SU-DHL-6 (cell line): ENCODE measurements around the gene CHD5.

ENCODE experiments used
- H2AFZ ChIP-seq: fragments of 200-600 bp; sonication (generic); 2 replicates; pipeline ENCODE4 v1.6.1; 2014; ENCODE audit warnings: low read depth, mild to moderate bottlenecking, moderate library complexity, mixed read lengths, antibody characterized with exemption, low read length; ENCODE audit not compliant: severe bottlenecking
- H3F3A ChIP-seq: fragments of 200-600 bp; shearing (Covaris generic); 2 replicates; pipeline ENCODE4 v1.6.0; 2016; ENCODE audit warnings: antibody characterized with exemption, mild to moderate bottlenecking; ENCODE audit not compliant: insufficient read depth
- H3K27ac ChIP-seq: fragments of 200-600 bp; sonication (generic); 2 replicates; pipeline ENCODE4 v1.5.1; 2016; ENCODE audit warnings: low read depth, mild to moderate bottlenecking, low read length, moderate library complexity, mixed read lengths
- H3K27me3 ChIP-seq: fragments of 200-600 bp; sonication (generic), shearing (Covaris generic); 2 replicates; pipeline ENCODE4 v1.6.0; 2014; ENCODE audit warnings: mild to moderate bottlenecking, low read length
- H3K36me3 ChIP-seq: fragments of 200-600 bp; sonication (generic); 2 replicates; pipeline ENCODE4 v1.6.1; 2014; ENCODE audit warnings: mild to moderate bottlenecking, low read length, mixed read lengths
- H3K4me2 ChIP-seq: fragments of 300-600, 200-600 bp; shearing (Covaris generic), sonication (generic); 2 replicates; pipeline ENCODE4 v1.6.0; 2014; ENCODE audit warnings: low read length, low read depth, mild to moderate bottlenecking; ENCODE audit not compliant: poor library complexity, severe bottlenecking
- H3K4me3 ChIP-seq: fragments of 200-600 bp; sonication (generic); 2 replicates; pipeline ENCODE4 v1.5.1; 2014; ENCODE audit warnings: antibody characterized with exemption, low read length, mild to moderate bottlenecking, mixed read lengths; ENCODE audit not compliant: insufficient read depth, poor library complexity, severe bottlenecking
- H3K79me2 ChIP-seq: fragments of 200-600 bp; sonication (generic); 2 replicates; pipeline ENCODE4 v1.6.1; 2014; ENCODE audit warnings: mild to moderate bottlenecking, low read length, moderate library complexity; ENCODE audit not compliant: insufficient read depth
- H3K9ac ChIP-seq: fragments of 200-600 bp; sonication (generic); 2 replicates; pipeline ENCODE4 v1.7.0; 2014; ENCODE audit warnings: mild to moderate bottlenecking, low read length
- H3K9me2 ChIP-seq: fragments of 200-600 bp; sonication (generic); replicated peaks from 2 replicates; pipeline ENCODE4 v1.6.1; 2014; ENCODE audit warnings: low read length; ENCODE audit not compliant: insufficient read depth
- H3K9me3 ChIP-seq: fragments of 200-600 bp; sonication (generic); 2 replicates; pipeline ENCODE4 v1.6.1; 2014; ENCODE audit warnings: low read length, mixed read lengths; ENCODE audit not compliant: insufficient read depth
- H4K20me1 ChIP-seq: fragments of 200-600 bp; sonication (generic); 2 replicates; pipeline ENCODE4 v1.6.1; 2014; ENCODE audit warnings: low read depth, mild to moderate bottlenecking, antibody characterized with exemption, low read length, moderate library complexity, mixed read lengths
- EZH2phosphoT487 ChIP-seq: fragments of 200-600 bp; sonication (generic), shearing (Covaris generic); conservative IDR thresholded peaks from 2 replicates; pipeline ENCODE4 v1.6.1; 2018; ENCODE audit warnings: mild to moderate bottlenecking, antibody characterized with exemption, low read length, moderate library complexity, mixed read lengths
- TF ChIP-seq, protein P1 (sequence below): fragments of 200-600 bp; sonication (generic); IDR thresholded peaks from one replicate; pipeline ENCODE4 v1.5.1; 2017; ENCODE audit warnings: antibody characterized with exemption, mild to moderate bottlenecking, low read length, moderate library complexity; ENCODE audit not compliant: insufficient read depth, poor library complexity, severe bottlenecking

The CHD5 gene

DNA sequence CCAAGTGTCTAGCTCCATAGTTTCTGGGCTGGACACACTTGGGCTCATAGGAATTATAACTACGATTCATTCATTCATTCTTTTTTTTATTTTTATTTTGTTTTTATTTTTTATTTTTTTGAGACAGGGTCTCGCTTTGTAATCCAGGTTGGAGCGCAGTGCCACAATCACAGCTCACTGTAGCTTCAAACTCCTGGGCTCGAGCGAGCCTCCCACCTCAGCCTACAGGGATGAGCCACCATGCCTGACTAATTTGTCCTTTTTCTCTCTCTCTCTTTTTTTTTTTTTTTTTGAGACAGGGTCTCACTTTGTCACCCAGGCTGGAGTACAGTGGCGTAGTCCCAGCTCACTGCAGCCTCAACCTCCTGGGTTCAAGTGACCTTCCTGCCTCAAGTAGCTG lies 92.2 kb downstream of the CHD5 start:
- Histone ChIP-seq H3K79me2 (no peaks in the 10 kb centered on the region), H3K9ac (no peak overlapping the region), H2AFZ (no peak overlapping the region), H3K27me3 (no peaks in the 10 kb centered on the region), H3K27ac (no peak overlapping the region), H3F3A (no peaks in the 10 kb centered on the region), H4K20me1 (no peaks in the 10 kb centered on the region), H3K4me3 (no peak overlapping the region), H3K9me2 (no peaks in the 10 kb centered on the region), H3K9me3 (no peaks in the 10 kb centered on the region), H3K36me3 (no peaks in the 10 kb centered on the region), H3K4me2 (no peak overlapping the region)
- TF ChIP-seq, protein P1, sequence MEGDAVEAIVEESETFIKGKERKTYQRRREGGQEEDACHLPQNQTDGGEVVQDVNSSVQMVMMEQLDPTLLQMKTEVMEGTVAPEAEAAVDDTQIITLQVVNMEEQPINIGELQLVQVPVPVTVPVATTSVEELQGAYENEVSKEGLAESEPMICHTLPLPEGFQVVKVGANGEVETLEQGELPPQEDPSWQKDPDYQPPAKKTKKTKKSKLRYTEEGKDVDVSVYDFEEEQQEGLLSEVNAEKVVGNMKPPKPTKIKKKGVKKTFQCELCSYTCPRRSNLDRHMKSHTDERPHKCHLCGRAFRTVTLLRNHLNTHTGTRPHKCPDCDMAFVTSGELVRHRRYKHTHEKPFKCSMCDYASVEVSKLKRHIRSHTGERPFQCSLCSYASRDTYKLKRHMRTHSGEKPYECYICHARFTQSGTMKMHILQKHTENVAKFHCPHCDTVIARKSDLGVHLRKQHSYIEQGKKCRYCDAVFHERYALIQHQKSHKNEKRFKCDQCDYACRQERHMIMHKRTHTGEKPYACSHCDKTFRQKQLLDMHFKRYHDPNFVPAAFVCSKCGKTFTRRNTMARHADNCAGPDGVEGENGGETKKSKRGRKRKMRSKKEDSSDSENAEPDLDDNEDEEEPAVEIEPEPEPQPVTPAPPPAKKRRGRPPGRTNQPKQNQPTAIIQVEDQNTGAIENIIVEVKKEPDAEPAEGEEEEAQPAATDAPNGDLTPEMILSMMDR, result no peak
- TF ChIP-seq EZH2phosphoT487, result no peak

DNA sequence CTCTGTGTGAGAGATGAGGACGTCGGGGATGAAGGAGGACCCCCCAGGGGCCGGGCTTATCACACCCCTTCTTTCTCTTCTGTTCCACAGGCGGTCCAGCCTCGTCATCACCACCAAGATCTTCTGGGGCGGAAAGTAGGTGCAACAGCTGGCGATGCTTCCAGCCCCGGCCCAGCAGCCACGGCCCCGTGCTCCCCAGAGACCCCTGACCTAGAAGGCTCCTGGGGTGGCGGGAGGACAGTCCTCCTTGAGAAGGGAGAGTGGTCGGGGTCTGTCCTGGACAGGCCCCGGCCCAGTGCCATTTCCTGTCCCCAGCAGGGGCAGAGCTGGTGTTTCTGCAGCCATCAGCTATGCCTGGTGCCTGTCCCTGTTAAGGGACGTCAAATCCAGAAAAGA lies 92.7 kb downstream of the CHD5 start:
- no peak overlapping the region for H2AFZ ChIP-seq
- no peaks in the 10 kb centered on the region for H3K9me2 ChIP-seq
- no peak overlapping the region for H3K4me3 ChIP-seq
- no peaks in the 10 kb centered on the region for H3K27me3 ChIP-seq
- H3K79me2 ChIP-seq, result no peaks in the 10 kb centered on the region
- no peaks in the 10 kb centered on the region for H4K20me1 ChIP-seq
- H3K27ac ChIP-seq, result no peak overlapping the region
- H3K4me2 ChIP-seq, result no peak overlapping the region
- H3K36me3 ChIP-seq, result no peaks in the 10 kb centered on the region
- H3K9ac ChIP-seq, result no peak overlapping the region
- H3K9me3 ChIP-seq, result no peaks in the 10 kb centered on the region
- no peak for TF ChIP-seq EZH2phosphoT487
- TF ChIP-seq, protein P1, result no peak
- no peaks in the 10 kb centered on the region for H3F3A ChIP-seq

DNA sequence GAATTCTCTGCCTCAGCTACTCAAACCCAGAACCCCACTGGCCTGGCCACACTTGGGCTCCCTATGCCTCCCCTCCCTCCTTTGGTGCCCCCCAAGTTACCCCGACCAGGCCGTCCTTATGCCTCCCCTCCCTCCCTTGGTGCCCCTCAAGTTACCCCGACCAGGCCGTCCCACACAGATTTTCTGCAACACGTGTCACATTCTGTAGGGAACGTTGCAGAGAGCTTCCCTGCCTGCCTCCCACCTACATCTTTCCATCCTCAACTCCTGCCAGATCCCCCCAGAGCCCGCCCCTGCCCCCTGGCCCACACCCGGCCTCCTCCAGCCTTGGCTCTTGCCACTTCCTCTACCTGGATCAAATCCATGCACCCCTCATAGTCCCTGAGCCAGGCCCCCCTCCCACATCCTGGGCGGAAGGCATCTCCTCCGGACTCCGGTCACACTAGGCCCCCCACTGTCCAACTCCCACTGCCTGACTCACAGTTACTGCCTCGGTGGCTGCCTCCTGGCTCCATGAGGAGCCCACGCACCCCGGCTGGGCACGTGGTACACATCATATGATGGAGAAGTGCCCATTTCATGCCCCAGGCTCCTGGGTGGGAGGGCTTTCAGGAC lies 93.3 kb downstream of the CHD5 start:
- no peak for TF ChIP-seq EZH2phosphoT487
- TF ChIP-seq, protein P1, result no peak
- no peak overlapping the region for H2AFZ ChIP-seq
- no peaks in the 10 kb centered on the region for H3K27me3 ChIP-seq
- H4K20me1 ChIP-seq, result no peaks in the 10 kb centered on the region
- H3K36me3 ChIP-seq, result no peaks in the 10 kb centered on the region
- H3K4me2 ChIP-seq, result no peak overlapping the region
- no peaks in the 10 kb centered on the region for H3K9me3 ChIP-seq
- no peaks in the 10 kb centered on the region for H3F3A ChIP-seq
- no peaks in the 10 kb centered on the region for H3K79me2 ChIP-seq
- H3K27ac ChIP-seq, result no peak overlapping the region
- H3K9ac ChIP-seq, result no peak overlapping the region
- H3K9me2 ChIP-seq, result no peaks in the 10 kb centered on the region
- no peak overlapping the region for H3K4me3 ChIP-seq
